NB4 (cell line): ENCODE measurements around the gene PRCD.
"Not testable (repeated sequence)": the region's sequence is repeated elsewhere in the genome, so short reads cannot be mapped to it uniquely, and the experiment has no call there.

Experiments used
- DNase-seq: peaks from one replicate; pipeline ENCODE4 v3.0.0; 2010; ENCODE audit warnings: low read depth
- H3K4me3 ChIP-seq: one replicate; pipeline ENCODE4 v1.5.1; 2011; ENCODE audit warnings: mild to moderate bottlenecking, low read depth, low read length, moderate library complexity
- MAX ChIP-seq: IDR thresholded peaks from 2 replicates; pipeline ENCODE4 v1.6.1; 2011; ENCODE audit warnings: low read depth, low read length
- MYC ChIP-seq: IDR thresholded peaks from 2 replicates; pipeline ENCODE4 v1.6.1; 2011; ENCODE audit warnings: low read depth, low read length
- POLR2A ChIP-seq: IDR thresholded peaks from 2 replicates; pipeline ENCODE4 v1.6.1; 2011; ENCODE audit warnings: mild to moderate bottlenecking; ENCODE audit not compliant: insufficient read length; ENCODE audit errors: extremely low read depth
- TF ChIP-seq, protein P1 (sequence below): IDR thresholded peaks from one replicate; pipeline ENCODE4 v1.5.1; 2012; ENCODE audit warnings: low read depth, low read length

Gene PRCD

GRCh38 chr17:76532072-76532651, 7.7 kb upstream of the PRCD start:
- no peak overlapping the region for H3K4me3 ChIP-seq
- TF ChIP-seq MAX (no peak), POLR2A (no peak), MYC (no peak)
- TF ChIP-seq, protein P1, sequence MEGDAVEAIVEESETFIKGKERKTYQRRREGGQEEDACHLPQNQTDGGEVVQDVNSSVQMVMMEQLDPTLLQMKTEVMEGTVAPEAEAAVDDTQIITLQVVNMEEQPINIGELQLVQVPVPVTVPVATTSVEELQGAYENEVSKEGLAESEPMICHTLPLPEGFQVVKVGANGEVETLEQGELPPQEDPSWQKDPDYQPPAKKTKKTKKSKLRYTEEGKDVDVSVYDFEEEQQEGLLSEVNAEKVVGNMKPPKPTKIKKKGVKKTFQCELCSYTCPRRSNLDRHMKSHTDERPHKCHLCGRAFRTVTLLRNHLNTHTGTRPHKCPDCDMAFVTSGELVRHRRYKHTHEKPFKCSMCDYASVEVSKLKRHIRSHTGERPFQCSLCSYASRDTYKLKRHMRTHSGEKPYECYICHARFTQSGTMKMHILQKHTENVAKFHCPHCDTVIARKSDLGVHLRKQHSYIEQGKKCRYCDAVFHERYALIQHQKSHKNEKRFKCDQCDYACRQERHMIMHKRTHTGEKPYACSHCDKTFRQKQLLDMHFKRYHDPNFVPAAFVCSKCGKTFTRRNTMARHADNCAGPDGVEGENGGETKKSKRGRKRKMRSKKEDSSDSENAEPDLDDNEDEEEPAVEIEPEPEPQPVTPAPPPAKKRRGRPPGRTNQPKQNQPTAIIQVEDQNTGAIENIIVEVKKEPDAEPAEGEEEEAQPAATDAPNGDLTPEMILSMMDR, result no peak
- no peak for DNase-seq

- H3K4me3 ChIP-seq, DNase-seq: not testable (repeated sequence)
These were observed 6.0 kb upstream of the PRCD start for GRCh38 chr17:76533640-76534359.

DNA sequence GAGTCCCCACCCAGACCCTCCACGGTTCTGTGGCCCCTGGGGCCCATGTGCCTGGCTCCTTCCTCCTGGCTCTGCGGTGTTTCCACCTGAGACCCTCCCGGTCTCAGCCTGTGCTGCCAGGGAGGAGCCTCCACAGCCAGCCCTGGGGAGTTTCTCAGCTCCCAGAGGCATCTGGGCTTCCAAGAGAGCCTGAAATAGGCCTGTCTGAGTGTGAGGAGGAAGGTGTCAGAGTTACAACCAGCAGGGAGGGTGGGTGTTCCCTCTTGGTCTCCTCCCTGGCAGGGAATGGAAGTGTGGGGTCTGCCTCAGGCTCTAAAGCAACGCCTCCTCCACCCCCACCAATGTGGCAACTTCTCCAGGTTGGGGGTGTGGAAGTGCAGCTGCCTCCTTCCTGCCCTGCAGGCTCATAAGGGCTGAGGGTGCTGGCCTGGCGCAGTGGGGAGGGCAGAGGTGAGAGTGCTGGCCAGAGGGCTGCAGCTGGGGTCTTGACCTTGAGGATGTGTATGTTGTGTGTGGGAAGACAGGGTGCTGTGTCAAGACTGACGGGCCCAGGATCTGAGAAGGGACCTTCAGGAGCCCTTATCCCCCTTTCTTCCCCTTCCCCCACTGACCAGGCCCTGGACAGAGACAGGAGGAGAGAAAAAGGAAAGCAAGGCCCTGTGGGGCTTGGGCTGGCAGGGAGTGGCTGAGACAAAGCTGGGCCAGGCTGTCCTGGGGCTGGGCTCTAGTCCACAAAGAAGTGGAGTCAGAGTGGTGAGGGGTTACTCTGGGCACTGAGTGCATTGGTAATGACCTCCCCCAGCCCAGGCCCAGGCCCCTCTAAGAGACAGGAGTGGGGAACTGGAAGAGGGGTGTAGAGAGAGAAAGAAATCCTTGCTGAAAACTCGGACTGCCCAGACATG, 4.8 kb upstream of the PRCD start:
- H3K4me3 ChIP-seq, result no peak overlapping the region
- no peak for TF ChIP-seq MYC
- TF ChIP-seq MAX, result no peak
- TF ChIP-seq POLR2A, result no peak
- TF ChIP-seq, protein P1, result no peak
- peak; percentile 68 for DNase-seq

GRCh38 chr17:76535788-76536510, 3.9 kb upstream of the PRCD start:
- TF ChIP-seq MAX (no peak), POLR2A (no peak), MYC (no peak)
- TF ChIP-seq, protein P1, result no peak
- no peak for DNase-seq
- no peak overlapping the region for H3K4me3 ChIP-seq

DNA sequence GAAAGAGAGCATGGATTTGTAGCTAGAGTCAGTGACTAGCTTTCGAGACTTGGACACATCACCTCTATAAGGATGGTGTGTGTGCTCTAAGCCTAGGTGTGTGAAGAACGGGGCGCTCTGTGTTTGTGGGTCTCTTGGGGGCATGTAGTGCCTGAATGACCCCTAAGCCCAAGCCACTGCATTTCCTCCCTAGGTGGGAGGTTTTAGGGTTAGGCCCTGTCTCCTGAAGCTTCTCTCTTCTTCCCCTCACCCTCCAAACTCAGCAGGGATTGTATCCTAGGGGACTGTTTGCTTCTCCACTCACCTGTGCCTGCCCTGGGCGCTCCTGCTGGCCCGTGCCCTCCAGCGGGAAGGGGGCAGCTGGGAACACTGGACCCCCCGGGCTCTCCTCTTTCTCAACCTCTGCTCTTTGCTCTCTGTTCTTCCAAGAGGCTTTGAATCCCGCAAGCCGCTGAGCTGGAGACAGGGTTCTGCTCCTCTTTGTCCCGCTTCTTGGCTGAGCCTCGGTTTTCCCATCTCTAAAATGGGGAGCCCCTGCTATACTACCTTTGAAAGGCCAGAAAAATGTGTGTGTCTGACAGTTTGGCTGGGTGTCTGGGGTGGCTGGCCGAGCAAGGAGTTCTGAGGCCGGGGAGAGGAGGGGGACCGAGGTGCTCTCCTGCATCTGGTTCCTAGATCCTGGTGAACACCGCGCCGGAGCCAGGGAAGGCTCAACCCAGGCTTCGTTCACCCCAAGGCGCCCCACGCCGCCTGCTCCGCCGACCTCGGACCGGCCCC, 3.1 kb upstream of the PRCD start:
- no peak for DNase-seq
- H3K4me3 ChIP-seq, result no peak overlapping the region
- TF ChIP-seq MYC, result no peak
- TF ChIP-seq, protein P1, result no peak

DNA sequence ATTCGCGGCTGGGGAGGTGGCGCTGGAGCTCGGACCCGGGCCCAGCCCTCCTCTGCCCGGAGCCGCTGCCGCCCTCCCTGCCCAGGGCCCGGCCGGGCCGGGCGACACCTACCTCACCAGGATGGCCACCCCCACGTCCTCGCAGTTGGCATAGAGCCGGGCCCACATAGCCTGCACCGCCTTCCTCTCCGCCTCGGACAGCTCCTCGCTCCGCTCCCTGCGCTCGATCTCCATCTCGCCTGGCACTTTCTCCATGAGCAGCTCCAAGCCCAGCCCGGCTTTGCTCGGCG, 2.6 kb upstream of the PRCD start:
- no peak overlapping the region for H3K4me3 ChIP-seq
- DNase-seq, result no peak
- no peak for TF ChIP-seq POLR2A
- no peak for TF ChIP-seq MAX
- TF ChIP-seq MYC, result no peak
- TF ChIP-seq, protein P1, result no peak
